NCI-H2029 (cell line): Measurements from ENCODE around the gene RAPGEF2.
"Not testable (repeated sequence)": the region's sequence is repeated elsewhere in the genome, so short reads cannot be mapped to it uniquely, and the experiment has no call there.

Experiments used
- DNase-seq: peaks from one replicate; lab custom pipeline; 2025; lab: John Stamatoyannopoulos, UW

RAPGEF2 gene

DNA sequence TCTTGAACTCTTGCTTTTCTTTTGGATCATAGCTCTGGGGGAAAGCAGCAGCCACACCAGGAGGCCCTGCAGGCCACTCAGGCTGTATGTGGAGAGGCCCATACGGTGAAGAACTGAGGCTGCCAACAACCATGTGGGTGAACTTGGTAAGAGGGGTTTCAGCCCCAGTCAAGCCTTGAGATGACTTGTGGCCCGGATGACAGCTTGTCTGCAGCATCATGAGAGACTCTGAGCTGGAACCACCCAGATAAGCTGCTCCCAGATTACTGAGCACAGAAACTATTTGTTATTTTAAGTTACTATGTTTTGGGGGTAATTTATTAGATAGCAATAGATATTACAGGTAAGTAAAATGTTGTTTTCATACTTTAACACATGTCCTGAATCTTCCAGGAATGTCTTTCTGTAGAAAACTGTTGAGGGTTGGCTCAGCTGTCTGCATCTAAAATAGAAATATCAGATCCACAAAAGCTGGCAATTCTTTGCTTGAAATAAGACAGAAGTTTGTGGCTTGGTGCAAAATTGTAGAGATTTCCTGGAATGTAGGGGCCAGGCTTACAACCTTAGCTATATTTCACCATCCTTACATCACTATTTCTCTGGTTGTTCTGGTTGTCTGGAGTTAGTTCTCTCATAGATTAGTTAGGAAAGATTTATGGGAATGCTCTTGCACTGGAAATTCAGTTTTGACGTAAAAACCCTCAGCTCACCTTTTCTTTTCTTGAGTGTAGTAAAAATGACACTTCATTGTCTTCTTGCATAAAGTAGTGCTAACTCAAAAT lies 272.1 kb downstream of the RAPGEF2 start:
- DNase-seq, result no peak

DNA sequence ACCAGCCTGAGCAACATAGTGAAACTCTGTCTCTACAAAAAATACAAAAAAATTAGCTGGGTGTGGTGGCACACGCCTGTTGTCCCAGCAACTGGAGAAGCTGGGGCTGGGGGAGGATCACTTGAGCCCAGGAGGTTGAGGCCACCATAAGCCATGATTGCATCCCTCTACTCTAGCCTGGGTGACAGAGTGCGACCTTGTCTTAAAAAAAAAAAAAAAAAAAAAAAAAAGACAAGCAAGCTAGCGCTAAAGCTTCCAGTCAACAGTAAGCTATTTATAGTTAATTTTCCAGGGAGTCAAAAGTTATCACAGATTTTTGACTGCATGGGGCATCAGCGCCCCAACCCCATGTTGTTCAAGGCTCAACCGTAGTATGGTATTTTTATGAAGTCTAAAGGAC lies 273.4 kb downstream of the RAPGEF2 start:
- no peak for DNase-seq

DNA sequence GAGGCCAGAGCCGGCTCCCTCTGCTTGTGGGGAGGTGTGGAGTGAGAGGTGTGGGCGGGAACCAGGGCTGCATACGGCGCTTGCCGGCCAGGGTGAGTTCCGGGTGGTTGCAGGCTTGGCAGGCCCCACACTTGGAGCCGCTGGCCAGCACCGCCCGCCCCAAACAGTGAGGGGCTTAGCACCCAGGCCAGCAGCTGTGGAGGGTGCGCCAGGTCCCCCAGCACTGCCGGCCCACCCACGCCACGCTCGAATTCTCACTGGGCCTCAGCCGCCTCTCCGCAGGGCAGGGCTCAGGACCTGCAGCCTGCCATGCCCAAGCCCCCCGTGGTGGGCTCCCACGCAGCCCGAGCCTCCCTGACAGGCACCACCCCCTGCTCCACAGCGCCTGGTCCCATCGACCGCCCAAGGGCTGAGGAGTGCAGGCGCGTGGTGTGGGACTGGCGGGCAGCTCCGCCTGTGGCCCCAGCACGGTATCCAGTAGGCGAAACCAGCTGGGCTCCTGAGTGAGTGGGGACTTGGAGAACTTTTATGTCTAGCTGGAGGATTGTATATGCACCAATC lies 275.3 kb downstream of the RAPGEF2 start:
- DNase-seq, result no peak

DNA sequence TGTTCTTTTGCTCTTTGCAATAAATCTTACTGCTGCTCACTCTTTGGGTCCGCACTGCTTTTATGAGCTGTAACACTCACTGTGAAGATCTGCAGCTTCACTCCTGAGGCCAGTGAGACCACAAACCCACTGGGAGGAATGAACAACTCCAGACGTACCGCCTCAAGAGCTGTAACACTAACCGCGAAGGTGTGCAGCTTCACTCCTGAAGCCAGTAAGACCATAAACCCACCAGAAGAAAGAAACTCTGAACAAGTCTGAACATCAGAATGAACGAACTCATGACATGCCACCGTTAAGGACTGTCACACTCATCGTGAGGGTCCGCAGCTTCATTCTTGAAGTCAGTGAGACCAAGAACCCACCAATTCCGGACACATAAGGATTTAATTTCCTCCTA lies 276.2 kb downstream of the RAPGEF2 start:
- not testable (repeated sequence) for DNase-seq

DNA sequence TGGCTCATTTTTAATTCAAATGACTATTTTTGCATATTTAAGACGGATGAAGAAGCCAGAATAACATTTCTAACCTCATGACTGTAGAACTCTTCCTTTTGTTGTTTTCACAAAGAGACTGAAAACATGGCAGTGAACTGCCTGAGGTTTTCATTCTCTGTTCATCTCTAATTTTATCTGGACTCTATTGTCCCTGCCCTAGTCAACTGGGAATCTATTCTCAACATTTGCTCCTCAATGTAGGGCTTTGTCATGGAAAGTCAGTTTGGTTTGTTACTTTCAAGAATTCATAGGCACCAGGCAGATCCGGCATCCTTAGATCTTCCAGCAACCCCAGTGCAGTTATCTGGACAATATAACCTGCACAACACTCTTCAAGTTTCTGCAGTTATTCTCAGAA lies 277.0 kb downstream of the RAPGEF2 start:
- no peak for DNase-seq

DNA sequence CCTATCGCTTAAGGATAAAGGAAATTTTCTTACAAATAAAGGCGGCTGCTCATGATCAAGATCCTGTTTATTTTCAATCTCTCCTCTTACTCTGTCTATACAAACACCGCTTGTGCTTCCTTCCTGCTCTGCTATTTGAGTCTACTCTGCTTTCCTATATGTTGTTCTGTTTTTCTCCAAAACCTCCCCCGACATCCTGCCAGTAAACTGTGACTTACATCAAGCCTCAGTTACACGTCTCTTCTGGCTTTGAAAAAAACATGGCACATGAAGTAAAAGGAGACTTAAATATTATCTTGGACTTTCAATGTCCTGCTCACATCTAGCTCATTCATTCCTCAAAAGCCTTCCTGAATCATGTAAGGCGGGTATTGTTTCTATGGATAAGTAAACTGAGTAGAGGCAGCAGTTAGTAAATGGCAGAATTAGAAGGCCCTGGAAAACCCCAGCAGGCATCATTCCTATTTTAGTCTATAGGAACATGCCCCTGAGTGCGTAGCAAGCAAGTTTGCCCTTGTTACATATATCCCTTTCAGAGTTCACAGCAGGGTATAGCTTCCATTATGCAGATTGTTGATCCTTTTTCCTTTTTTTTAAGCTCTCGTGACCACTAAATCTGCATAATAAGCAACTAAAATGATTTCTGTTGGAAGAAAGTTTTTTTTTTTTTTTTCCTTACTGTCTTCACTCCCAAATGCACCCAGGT lies 280.1 kb downstream of the RAPGEF2 start:
- DNase-seq, result no peak

DNA sequence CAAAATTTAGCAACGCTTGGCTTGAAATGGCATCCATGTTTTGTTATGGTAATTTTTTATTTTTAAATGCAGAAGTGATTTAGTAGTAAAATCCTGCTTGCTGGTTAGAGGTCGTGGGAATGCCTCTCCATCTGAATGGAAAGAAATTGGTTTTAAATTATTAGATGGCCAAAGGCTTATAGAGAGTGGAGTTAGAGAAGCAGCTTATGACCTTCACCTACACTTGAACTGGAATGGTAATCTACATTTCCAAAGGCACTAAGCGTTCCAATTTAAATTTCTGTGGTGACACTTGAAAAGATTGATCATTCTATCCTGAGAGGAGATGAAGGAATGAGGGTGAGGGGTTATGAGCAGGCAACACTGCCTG lies 280.7 kb downstream of the RAPGEF2 start:
- DNase-seq, result no peak

DNA sequence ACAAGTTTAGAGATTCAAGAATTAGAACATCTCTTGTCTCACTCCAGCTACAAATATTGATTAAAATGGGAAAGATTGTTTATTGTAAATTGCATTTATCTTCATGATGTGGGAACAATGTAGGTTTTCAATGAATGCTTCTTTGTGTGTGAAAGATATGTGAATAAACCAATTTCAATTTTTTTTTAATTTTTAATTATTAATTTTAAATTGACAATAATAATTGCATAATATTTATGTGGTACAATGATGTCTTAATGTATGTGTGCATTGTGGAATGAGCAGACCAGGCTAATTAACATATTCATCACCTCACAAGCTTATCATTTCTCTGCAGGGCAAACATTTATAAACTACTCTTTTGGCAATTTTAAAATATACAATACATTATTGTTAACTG lies 281.1 kb downstream of the RAPGEF2 start:
- no peak for DNase-seq

DNA sequence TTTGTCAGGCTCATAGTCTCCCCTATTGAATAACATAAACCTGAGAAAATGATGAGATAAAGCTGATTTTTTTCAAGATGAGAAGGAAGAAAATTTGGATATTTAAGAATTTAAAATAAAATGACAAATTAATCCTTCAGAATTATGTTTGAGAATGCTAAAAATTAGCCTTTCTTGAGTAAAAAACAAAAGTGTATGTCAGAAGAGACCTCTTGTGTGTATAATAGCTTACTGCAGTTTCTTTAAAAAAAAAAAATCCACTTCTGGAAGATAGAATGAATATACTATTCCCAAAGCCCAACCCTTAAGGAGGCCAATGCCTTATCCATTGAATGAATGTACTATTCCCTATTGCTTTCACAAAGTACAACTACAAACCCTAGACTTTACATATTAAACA lies 281.8 kb downstream of the RAPGEF2 start:
- DNase-seq, result no peak

DNA sequence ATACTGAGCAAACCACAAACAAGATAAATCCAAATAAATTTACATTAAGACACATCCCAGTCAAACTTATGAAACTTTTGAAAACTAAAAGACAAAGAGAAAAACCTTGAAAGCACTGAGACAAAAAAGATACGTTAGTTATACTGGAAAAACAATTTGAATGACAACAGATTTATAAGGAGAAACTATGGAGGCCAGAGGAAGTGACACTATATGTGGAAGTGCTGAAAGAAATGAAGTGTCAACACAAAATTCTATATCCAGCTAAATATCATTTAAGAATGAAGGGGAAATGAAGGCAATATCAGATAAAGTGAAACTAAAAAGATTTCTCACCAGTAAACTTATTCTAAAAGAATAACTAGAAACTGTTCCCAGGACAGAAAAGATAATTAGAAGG lies 283.7 kb downstream of the RAPGEF2 start:
- DNase-seq, result no peak

DNA sequence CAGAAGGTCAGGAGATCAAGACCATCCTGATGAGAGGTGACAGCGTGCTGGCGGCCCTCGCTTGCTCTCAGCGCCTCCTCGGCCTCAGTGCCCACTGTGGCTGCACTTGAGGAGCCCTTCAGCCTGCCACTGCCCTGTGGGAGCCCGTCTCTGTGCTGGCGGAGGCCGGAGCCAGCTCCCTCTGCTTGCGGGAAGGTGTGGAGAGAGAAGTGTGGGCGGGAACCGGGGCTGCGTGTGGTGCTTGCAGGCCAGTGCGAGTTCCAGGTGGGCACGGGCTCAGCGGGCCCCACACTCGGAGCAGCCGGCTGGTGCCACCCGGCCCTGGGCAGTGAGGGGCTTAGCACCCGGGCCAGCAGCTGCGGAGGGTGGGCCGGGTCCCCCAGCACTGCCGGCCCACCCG lies 286.9 kb downstream of the RAPGEF2 start:
- no peak for DNase-seq

DNA sequence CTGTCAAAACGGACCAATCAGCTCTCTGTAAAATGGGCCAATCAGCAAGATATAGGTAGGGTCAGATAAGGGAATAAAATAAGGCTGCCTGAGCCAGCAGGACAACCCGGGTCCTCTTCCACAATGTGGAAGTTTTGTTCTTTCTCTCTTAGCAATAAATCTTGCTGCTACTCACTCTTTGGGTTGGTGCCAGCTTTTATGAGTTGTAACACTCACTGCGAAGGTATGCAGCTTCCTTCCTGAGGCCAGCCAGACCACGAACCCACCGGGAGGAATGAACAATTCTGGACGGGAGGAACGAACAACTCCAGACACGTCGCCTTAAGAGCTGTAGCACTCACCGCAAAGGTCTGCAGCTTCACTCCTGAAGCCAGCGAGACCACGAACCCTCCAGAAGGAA lies 287.8 kb downstream of the RAPGEF2 start:
- no peak for DNase-seq

DNA sequence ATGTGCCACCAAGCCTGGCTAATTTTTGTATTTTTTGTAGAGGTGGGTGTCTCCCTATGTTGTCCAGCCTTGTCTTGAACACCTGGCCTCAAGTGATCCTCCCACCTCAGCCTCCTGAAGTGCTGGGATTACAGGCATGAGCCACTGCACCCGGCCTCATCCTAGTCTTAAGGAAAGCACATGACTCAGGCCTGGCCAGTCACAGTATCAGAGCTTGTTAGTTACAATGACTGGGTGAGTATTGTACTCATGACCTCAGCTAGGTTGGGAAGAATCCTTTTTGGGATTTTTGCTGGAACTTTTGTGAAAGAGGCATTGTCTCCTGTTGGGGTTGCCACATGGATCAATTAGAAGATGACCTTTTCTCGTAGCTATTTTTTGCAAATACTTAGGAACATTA lies 292.8 kb downstream of the RAPGEF2 start:
- DNase-seq, result no peak

DNA sequence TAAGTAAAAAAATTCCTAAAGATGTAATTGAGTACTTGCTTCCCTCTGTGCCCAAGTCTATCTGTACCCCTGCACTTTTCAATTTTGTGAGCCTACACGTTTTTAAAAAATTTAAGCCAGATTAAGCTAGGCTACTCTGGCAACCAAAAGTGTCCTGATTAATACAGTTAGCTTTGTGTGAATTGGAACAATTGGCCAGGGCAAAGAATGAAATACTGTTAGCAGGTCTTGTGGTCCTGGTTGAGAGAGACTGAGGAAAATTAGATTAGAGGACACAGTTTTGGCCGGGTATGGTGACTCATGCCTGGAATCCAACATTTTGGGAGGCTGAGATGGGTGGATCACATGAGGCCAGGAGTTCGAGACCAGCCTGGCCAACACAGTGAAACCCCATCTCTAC lies 293.3 kb downstream of the RAPGEF2 start:
- DNase-seq, result no peak

DNA sequence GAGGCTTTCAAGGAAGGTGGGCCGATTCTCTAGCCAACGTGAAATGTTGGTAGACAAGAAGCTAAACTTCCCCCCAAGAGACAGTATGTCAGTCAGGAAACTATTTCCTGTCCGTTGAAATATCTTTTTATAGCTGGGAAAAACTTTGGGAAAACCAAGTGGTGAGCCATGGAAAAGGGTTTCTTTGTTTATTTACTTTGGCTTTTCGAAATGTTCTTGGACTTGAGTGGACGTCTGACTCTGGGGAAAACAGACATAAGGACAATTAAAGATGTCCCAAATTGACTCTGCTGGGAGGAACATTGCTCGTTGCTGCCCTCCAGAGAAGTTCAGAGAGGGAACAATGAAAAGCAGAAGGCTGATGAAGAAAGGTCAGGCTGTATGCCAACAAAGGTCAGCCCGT lies 295.4 kb downstream of the RAPGEF2 start:
- DNase-seq, result no peak

DNA sequence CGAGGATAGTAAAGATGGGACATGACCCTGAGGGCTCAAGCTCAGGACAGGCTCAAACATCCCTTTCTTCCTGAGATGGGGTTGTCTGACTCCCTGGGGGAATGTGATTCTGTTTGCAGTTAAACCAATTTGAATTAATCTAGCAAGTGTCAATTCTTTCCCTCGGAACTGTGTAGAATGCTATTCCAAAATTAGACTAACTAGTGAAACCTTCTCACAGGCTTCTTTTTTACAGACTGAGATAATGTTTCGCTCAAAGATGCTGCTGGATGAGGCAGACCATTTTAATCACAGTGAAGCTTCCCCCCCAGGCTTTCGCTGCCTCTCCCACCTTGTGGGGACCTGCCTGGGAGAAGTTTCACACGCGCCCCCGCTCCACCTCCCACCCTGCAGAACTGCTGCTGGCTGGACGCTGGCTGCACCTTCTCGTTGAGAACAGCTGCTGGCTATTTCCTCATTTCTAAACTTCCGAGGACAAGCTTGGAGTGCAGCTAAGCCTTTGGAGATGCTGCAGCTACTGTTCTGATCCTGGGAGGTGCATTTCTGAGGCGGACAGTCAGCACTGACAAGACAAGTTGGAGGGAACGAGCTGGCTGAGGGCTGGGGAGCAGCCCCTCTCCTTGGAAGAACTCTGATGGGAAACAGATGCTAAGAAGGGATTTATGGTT lies 297.8 kb downstream of the RAPGEF2 start:
- no peak for DNase-seq

DNA sequence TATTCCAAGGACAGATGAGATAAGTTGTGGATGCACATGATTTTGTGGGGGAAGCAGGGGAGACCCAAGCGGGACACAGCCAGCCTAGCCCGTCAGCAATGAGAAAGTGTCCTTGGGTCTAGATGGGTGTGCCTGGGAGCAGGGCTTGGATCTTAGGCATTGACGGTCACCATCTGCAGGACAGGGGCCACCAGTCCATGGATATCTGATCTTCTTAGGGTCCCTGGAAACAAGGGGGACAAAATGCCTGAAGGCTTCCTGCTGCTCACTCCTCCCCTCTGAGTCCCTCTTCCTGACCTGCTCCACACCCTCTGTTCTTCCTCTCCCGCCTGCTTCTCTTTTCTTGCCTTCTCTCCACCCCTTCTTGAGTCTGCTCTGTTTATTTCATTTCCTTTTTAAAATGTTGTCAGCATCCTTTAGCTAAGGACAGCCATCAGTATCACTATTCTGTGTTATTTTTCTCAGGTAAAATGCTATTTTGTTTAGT lies 298.4 kb downstream of the RAPGEF2 start:
- DNase-seq, result no peak

DNA sequence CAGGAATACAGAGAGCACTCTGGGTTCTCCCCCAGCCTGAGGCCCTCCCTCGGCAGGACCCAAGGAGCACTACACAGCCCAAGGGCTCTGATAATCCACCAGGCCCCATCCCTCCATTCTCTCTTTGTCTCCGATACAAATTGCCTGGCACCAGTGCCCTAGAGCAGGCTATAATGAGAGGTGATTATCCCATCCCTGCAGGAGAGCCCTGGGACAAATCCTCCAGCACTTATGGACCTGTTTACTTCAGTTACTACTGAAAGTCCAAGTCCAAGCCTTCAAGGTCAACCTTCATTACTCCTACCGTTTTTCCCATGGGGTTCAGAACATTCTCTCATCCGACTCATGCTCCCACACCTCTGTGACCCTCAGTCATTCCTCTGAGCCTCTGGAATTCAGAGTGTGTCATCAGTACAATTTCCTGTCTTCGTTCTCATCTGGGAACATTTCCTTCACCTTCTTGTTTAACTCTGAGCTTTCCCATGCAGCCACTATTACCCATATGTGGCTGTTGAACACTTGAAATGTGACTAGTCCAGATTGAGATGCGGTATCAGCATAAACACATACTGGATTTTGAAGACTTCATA lies 299.0 kb downstream of the RAPGEF2 start:
- no peak for DNase-seq
